Activated CD8-positive, alpha-beta memory T cell treated with anti-CD3 and anti-CD28 coated beads for 24 hours (primary cell): ENCODE data around the gene ANP32D.
"Not testable (repeated sequence)": the region's sequence is repeated elsewhere in the genome, so short reads cannot be mapped to it uniquely, and the experiment has no call there.

ENCODE experiments used
- DNase-seq: peaks from one replicate; pipeline ENCODE4 v3.0.0-alpha.2; 2020

The ANP32D gene

DNA sequence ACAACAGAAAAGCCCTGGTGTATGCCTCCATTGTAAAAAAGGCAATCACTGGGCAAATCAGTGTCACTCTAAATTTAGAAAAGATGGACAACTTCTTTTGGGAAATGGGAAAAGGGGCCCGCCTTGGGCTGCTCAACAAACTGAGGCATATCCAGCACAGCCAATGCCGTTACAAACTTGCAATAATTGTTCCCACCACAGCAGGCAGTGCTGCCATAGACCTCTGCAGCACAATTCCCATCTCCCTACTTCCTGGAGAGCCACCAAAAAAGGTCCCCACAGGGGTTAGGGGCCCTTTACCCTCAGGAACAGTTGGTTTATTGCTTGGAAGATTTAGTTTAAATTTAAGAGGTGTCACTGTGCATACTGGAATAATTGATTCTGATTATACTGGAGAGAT is 36.6 kb downstream of the ANP32D start:
- DNase-seq = no peak

DNA sequence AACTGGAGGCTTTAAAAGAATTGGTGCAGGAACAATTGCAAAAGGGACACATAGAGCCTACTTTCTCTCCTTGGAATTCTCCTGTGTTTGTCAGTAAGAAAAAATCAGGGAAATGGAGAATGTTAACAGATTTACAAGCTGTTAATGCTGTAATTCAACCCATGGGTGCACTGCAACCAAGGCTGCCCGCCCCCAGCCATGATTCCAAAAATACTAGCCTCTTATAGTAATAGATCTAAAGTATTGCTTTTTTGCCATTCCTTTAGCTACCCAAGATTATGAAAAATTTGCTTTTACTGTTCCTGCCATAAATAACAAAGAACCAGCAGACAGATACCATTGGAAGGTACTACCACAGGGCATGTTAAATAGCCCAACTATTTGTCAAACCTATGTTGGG is 37.8 kb downstream of the ANP32D start:
- no peak for DNase-seq

DNA sequence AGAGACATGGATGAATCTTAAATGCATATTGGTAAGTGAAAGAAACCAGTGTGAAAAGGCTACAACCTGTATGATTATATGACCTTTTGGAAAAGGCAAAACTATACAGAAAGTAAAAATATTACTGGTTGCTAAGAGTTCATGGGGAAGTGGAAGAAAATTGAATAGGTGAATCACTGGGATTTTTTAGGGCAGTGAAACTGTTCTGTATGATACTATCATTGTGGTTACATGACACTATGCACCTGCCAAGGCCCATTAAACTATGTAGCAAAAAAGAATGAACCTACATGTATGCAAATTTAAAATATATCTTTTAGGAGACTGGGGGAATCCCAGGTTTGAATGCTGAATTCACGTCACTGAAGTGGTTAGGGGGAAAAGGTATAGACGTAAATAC is 40.5 kb downstream of the ANP32D start:
- DNase-seq = no peak

DNA sequence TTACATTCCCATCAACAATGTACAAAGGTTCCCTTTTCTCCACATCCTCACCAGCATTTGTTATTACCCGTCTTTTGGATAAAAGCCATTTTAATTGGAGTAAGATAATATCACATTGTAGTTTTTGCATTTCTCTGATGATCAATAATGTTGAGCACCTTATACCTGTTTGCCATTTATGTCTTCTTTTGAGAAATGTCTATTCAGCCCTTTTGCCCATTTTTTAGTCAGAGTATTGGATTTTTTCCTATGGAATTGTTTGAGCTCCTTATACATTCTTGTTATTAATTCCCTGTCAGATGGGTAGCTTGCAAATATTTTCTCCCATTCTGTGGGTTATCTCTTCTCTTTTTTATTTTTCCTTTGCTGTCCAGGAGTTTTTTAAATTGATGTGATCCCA is 42.4 kb downstream of the ANP32D start:
- DNase-seq = no peak

DNA sequence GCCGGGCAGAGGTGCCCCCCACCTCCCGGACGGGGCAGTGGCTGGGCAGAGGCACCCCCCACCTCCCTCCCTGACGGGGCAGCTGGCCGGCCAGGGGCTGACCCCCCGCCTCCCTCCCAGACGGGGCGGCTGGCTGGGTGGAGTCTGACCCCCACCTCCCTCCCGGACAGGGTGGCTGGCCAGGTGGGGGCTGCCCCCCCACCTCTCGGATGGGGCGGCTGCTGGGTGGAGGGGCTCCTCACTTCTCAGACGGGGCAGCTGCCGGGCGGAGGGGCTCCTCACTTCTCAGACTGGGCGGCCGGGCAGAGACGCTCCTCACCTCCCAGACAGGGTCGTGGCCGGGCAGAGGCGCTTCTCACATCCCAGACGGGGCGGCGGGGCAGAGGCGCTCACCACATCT is 48.0 kb downstream of the ANP32D start:
- DNase-seq = not testable (repeated sequence)
